T follicular helper cell (primary cell): ENCODE measurements around the gene MRI1.
A peak's percentile ranks its signal among the peaks of the same experiment; 100 is the strongest.
"Not testable (repeated sequence)": the region's sequence is repeated elsewhere in the genome, so short reads cannot be mapped to it uniquely, and the experiment has no call there.

Experiments used
- DNase-seq: peaks from one replicate; pipeline ENCODE4 v3.0.0-alpha.2; 2020; ENCODE audit warnings: low read depth
- total RNA-seq, 2 experiments: gene quantifications; one replicate each; lab custom pipeline; 2026; lab: John Stamatoyannopoulos, UW

MRI1 gene
- total RNA-seq = 36.7 to 91.3 reads per million in 2 experiments

GRCh38 chr19:13764101-13764807, at the start of gene MRI1:
TSS of gene MRI1 (plus strand) at chr19:13764522. CDS start at chr19:13764589, 67 bp downstream.
- DNase-seq = peak; percentile 47

- DNase-seq = no peak
Observed at GRCh38 chr19:13717194-13717643, 47.1 kb upstream of the MRI1 start.

DNA sequence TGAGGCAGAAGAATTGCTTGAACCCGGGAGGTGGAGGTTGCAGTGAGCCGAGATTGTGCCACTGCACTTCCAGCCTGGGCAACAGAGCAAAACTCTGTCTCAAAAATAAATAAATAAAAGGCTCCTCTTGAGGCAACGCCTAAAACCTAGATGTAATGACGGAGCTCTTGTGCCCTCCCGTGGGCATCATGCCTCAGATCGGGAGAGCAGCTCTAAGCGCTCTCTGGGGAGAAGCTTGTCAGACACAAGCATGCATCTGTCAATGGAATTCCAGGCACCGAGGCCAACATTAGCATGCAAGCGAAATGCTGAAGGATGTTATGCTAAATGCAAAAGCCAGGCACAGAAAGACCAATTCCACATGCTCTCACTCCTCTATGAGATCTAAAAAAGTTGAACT, 45.6 kb upstream of the MRI1 start:
- DNase-seq = no peak

GRCh38 chr19:13722146-13722545, 42.2 kb upstream of the MRI1 start:
- DNase-seq = no peak

DNA sequence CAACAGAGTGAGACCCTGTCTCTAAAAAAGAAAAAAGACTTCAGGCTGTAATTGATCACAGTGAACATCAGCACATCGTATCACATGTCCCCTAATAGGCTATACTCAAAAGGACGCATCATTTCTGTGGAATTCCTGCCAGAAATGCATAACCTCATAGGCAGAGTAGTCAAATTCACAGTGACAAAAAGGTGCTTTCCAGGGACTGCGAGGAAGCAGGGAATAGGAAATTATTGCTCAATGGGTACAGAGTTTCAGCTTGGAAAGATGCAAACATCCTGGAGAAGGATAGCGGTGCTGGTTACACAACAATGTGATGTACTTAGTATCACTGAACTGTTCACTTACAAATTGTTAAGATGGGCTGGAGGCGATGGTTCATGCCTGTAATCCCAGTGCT, 41.1 kb upstream of the MRI1 start:
- DNase-seq = no peak

- no peak for DNase-seq
Observed at GRCh38 chr19:13726323-13726722, 38.0 kb upstream of the MRI1 start.

- no peak for DNase-seq
Observed at GRCh38 chr19:13727798-13728197, 36.5 kb upstream of the MRI1 start.

DNA sequence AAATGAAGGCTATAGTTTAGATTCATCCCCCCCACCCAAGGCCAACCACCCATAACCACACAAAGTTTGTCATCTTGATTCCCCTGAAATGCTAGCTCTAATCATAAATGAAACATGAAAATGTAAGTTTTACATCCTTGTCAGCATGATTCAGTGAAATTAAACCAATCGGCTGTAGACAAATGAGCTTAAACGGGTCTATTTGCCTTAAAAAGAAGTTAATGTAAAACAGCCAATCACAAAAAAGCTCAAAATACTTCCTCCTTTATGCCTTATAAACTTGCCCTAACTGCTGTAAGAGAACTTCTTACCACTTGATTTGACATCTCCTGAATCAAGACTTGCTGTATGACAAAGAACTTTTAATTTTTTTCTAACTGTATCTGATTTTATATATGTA, 34.5 kb upstream of the MRI1 start:
- DNase-seq = no peak

DNA sequence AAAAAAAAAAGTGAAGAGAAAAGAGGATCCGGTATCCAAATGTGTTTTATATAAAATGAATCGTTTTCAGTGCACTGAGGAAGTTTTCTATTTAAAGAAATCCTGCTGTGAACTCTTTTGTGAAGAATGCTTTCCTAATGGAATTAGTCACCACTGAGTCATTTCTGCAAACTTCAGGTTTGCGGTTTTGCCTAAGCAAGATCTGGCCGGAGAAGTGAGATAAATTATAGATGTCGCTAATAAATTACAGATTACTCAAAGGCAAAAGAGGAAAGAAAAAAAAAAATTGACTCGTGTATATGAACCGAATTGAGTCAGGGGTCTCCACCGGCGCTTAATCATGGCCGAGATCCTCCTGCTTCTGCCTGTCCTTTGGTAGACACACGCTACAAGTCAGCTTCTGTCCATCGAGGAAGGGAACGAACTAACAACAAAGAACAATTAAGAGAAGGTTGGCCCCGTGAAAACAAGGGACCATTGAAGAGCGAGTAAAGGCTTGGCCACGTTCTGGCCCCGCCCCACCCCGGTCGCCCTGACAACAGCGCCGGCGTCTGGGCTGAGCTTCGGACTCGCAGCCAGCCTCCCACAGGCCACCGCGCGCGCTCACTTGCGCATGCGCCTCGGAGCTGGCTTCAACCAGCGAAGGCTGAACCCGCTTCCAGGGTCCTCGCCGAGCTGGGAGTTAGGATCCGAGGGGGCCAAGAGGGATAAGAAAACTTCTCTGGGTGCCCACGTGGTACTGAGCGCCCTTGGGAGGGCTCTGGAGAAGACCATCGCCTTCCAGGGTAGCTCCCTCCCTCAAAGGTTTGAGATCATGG, 33.0 kb upstream of the MRI1 start:
- peak; percentile 91 for DNase-seq

DNA sequence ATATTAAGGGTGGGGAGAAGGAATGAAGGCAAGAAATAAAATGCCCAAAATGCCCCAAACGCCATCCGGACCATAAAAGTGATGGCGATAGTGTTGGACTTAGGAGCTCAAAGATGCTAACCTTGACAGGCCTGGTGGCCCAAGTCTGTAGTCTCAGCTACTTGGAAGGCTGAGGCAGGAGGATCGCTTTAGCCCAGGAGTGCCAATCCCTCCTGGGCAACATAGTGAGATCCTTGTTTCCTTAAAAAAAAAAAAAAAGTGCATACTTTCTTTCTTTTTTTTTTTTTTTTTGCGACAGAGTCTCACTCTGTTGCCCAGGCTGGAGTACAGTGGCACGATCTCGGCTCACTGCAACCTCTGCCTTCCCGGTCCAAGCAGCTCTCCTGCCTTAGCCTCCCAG, 32.0 kb upstream of the MRI1 start:
- no peak for DNase-seq

- no peak for DNase-seq
Observed at GRCh38 chr19:13734751-13735150, 29.6 kb upstream of the MRI1 start.

DNA sequence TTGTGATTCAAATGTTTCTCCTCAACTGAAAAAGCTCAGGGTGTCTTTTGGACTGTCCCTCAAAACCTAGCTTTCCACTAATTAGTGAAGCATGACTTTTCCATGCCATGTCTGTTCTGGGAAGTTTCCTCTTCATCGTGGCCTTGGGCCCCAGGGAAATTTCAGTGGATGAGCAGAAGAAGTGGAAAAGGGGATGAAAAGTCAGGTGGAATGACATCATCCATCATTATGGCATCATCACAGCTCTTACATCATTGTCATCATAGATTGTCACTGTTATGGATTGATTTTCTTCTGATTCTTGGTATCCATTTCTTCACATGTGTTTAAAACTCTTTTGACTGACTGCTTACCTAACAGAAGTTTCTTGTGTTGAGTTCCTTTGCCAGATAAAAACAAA, 26.2 kb upstream of the MRI1 start:
- no peak for DNase-seq

- DNase-seq = no peak
Observed at GRCh38 chr19:13741893-13742292, 22.4 kb upstream of the MRI1 start.

GRCh38 chr19:13742756-13743155, 21.6 kb upstream of the MRI1 start:
- DNase-seq = no peak

GRCh38 chr19:13744174-13744573, 20.1 kb upstream of the MRI1 start:
- no peak for DNase-seq

- no peak for DNase-seq
Observed at GRCh38 chr19:13747098-13747453, 17.2 kb upstream of the MRI1 start.

DNA sequence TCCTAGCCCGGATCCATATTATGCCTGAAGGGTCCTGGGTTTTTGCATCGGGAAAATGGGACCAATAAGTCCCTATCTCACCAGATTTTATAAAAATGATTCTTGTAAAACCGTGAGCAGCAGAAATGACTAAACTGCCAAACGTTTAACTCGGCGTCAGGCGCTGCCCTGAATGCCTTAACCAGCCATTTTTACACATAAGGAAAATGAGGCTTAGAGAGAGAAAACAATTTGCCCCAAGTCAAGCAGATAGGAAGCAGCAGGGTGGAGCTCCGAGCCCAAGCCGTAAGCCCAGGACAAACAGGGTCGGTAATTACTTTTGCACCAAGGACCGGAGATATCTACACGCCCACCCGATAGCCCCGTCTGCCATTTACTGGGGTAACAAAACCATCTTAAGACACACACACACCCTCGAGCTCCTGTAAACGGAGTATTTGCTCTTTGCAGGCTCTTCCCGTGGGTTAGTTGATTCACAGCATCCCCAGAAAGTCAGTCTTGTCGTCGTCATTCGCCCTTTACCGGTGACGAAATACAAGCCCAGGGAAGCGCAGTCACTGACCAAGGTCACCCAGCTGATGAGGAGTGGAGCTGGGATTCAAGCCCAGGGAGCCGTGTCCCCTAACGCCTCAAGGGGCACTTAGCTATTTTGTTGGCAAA, 16.0 kb upstream of the MRI1 start:
- no peak for DNase-seq

- no peak for DNase-seq
Observed at GRCh38 chr19:13751436-13751835, 12.9 kb upstream of the MRI1 start.

- DNase-seq = not testable (repeated sequence)
Observed at GRCh38 chr19:13753622-13754021, 10.7 kb upstream of the MRI1 start.

GRCh38 chr19:13756210-13756609, 8.1 kb upstream of the MRI1 start:
- DNase-seq = no peak

DNA sequence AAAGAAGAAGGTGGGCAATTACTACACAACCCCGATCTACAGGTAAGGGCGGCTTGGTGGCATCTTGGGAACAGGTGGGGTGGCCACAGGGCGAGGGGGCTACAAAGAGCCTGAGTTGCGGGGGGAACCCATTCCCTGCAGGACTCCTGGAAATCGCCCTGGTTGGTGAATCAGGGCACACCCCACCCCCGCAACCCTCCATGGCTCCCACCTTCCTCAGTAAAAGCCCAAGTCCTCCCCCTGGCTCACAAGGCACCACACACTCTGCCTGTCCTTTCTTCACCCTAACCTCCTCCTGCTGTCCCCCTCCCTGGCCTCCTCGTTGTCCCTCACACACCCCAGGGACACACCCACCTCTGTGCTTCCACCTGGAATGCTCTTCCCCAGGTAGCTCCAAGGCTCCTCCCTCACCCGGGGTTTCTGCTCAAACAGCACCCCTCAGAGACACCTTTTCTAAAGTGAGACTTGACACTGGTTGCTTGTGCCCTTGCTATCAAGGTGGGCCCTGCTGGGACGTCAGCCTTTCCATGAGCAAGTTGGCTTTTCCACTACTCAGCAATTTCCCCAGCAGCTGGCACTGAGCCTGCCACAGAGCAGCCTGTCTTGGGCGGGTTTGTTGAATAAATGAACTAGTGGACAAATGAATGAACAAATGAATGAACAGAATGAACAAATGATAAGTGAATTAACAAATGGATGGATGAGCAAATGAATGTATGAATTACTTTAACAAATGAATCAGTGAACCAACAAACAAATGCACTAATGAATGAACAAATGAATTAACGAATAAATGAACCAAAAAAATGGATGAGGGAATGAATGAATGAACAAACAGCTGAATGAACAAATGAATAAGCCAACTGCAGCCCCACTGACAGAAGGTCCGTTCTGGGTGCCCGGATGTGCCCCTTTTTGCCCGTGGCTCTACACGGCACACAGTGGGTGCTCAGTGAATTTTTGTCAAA, 6.2 kb upstream of the MRI1 start:
- DNase-seq = no peak

DNA sequence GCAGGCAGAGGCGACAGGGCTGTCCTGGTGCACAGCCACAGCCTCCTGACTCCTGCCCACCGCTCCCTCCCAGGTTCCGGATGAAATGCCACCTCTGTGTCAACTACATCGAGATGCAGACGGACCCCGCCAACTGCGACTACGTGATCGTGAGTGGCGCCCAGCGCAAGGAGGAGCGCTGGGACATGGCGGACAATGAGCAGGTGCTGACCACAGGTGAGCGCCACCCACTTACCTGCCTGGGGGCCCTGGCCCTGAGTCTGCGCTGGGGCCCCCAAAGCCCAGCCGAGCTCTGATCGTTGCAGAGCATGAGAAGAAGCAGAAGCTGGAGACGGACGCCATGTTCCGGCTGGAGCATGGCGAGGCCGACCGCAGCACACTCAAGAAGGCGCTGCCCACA, 5.5 kb upstream of the MRI1 start:
- no peak for DNase-seq
